Left colon (tissue), 2 donors: Measurements from ENCODE around the gene RTP2. TPM values are rescaled to one million over a fixed set of nuclear protein-coding genes. Genes with fewer than 3 reads are reported as not detected.
A peak's percentile ranks its signal among the peaks of the same experiment; 100 is the strongest.
"Not testable (repeated sequence)": the region's sequence is repeated elsewhere in the genome, so short reads cannot be mapped to it uniquely, and the experiment has no call there.

Source experiments
- ATAC-seq: fragments of 200-7000 bp; cut with Tn5 transposase; one replicate; pipeline ENCODE4 v1.9.1; 2020; ENCODE audit warnings: mild to moderate bottlenecking, moderate library complexity
- DNase-seq, 2 donors: peaks; one replicate each; pipeline ENCODE4 v3.0.0-alpha.2; 2020
- intact Hi-C, 2 donors: fragments of 100-400 bp; cut with DNase I in 1 of 2; cut with micrococcal nuclease in 1 of 2; formaldehyde crosslinking; loops; one replicate each; pipeline versions ENCODE4 v1.11.2 to v1.14.0; 2022; cut with DNase I, micrococcal nuclease
- total RNA-seq, 2 donors: library from RNA; stranded (reverse); fragmentation: NEBNext Ultra II Directional; extraction: Animal tissue kit (Norgen Biotek cat#: 25700); gene quantifications; one replicate each; pipeline ENCODE4 v1.2.1, GENCODE V29; 2021
- donor health status: DM: no; HTN: no; CAD: no.
- donor health status: DM: yes; HTN: yes; CAD: no.

Gene RTP2
- total RNA-seq, 2 donors from 2014 or later = not detected

DNA sequence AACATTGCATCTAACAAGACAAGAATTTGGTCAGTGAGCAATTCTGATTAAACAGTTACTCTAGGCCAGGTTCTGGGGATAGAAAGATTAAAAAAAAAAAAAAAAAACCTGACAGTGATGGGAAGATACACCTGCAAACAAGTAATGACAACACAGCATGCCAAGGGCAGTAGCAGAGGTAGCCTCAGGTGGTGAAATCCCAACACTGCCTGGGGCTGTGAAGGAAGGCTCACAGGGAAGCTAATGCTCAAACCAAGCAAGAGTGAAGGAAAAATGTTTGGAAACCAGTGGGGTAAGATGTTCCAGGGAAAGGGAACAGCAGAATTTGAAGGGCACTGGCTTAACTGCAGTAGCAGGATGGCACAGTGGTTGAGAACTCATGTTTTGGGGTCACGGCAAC lies 8.9 kb downstream of the RTP2 start:
- intact Hi-C loops = no loop called here
- ATAC-seq = no peak
- DNase-seq = no peak

DNA sequence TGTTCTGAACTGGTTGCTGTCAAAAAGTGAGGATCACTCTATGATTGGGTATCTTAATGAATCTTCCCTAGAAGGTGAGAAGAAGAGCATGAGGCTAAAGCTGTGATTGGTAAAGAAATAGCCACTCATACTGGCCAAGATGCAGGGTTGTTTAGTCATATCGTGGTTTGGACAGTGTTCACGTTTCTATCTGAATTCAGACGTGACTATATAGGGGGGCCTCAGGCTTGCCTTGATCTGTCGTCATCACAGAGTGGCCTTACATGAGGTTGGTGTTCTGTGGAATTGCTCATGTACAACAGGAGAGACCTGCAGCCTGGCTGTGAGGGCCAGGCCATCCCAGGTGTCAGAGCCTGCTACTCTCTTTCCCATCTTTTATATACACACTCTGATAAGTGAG lies 12.4 kb downstream of the RTP2 start:
- ATAC-seq = no peak
- intact Hi-C loops = no loop called here

DNA sequence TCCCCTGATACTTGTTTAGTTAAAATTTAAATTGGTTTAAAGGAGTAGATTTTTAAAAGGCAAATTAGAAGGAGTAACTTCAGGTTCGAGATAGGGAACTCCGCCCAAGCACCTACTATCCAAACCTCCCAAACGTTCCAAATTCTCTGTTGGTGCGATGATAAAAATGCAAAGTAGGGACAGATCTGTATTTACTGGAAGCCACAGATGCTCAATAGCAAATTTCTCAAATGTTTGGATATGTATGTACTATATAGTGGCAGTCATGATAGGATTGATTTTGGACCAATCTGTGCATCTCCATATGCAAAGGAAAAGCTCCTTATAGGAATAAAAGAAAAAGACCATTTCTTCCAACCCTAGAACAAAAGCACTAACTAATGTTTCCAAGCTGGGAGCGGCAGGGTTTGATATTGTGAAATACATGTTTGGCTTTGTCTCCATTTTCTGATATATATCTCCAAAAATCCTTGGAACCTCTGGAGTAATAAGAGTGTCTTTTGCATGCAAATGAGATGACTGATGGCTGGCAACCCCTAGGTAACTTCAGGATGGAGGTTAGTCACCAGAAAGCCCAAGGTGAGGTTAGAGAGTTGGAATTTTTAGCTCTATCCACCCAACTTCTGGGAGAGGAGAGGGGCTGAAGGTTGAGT lies 15.6 kb downstream of the RTP2 start:
- DNase-seq (no peak), ATAC-seq (no peak)
- intact Hi-C loops = no loop called here

More for the DNA sequence above, 12.4 kb downstream of the RTP2 start:
- DNase-seq = no peak

DNA sequence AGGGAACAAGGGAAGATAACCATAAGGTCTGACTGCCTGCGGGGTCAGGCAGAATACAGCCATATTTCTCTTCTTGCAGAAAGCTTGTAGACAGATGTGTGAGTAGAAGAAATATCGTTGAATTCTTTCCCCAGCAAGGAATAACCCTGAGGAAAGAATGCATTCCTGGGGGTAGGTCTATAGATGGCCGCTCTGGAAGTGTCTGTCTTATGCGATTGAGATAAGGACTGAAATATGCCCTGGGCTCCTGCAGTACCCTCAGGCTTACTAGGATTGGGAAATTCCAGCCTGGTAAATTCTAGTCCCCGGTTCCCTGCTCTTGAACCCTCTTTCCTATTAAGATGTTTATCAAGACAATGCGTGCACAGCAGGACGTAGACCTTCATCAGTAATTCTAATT lies 16.4 kb downstream of the RTP2 start:
- DNase-seq (no peak), ATAC-seq (no peak)
- intact Hi-C loops = no loop called here

DNA sequence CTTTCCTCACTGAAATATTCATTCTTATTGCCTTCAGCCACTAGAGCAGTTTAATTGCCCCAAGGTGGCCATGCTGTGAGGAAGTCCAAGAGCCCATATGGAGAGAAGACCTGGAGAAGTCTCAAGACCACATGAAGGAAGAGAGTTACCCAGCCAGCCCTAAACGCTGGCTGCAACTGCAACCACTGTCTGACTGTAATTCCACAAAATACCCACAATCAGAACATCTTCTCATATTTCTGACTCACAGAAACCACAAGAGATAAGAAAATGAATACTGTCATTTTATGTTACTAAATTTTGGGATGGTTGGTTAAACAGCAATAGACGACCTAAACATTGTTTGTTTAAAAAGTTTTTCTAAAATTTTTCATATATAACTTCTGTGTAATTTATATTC lies 17.5 kb downstream of the RTP2 start:
- ATAC-seq (no peak), DNase-seq (no peak)
- intact Hi-C loops = no loop called here

DNA sequence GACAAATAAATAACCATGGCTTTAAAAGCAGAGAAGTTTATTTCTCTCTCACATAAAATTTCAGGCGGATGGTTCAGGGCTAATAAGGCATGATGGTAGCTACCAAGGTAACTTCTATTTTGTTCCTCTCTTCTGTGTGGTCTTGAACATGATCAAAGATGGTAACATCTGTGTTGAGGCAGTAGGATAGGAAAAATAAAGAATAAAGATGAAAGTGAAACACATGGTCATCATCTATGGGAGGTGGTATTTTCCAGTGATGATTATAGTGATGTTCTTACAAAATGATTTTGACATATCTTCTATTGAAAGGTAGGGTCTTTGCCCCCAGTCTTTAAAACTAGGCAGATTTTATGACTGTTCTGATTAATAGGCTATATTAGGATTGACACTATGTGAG lies 17.9 kb downstream of the RTP2 start:
- no peak for ATAC-seq
- intact Hi-C loops = no loop called here
- DNase-seq = no peak

DNA sequence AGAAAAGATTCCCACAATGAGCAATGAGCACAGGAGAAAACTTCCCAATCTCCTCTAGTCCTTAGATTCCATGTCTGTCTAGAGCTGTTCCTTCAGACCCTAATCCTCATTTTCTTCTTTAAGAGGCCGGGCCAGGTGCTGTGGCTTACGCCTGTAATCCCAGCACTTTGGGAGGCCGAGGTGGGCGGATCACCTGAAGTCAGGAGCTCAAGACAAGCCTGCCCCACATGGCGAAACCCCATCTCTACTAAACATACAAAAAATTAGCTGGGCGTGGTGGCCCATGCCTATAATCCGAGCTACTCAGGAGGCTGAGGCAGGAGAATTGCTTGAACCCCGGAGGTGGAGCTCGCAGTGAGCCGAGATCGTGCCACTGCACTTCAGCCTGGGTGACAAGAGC lies 20.6 kb downstream of the RTP2 start:
- DNase-seq, intact Hi-C loops, ATAC-seq: not testable (repeated sequence)

DNA sequence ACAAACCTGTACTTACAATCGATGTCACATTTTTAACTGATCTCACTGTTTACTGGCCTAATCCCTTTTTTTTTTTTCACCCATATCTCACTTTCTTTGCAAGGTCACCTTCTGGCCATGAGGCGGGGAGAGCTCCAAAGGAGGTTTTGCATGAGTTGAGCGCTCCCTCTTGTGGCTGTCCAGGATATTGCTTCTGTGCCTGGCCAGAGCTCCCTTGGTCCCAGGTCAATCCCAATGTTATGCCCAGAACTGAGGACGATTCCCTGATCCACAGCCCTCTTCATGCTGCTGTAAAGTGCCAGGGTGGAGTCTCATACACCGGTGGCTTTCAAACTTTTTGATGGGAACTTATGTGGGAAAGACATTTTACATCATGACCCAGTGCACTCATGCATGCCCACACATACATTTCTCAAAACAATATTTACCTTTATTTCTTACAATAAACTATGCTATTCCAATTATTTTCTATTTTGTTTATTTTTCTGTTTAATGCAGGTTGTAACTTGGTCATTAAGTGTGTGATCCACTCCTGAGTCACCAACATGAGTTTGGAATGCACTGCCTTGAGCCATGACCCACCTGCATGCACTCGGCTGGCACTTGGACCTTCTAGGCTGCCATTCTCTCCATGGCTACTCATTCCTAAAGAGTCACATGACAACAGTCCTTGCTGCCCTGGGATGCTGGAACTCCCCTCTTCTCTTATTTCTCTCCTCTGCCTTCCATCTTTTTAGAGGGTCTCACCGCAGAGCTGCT lies 22.5 kb downstream of the RTP2 start:
- ATAC-seq = peak; percentile 95
- intact Hi-C loops = loop anchor here (2.0 to 10.0 kb wide), 3 partner anchors 358 to 455 kb away; no protein-coding TSS in a partner anchor
- peak; percentile 49 to 78 for DNase-seq

DNA sequence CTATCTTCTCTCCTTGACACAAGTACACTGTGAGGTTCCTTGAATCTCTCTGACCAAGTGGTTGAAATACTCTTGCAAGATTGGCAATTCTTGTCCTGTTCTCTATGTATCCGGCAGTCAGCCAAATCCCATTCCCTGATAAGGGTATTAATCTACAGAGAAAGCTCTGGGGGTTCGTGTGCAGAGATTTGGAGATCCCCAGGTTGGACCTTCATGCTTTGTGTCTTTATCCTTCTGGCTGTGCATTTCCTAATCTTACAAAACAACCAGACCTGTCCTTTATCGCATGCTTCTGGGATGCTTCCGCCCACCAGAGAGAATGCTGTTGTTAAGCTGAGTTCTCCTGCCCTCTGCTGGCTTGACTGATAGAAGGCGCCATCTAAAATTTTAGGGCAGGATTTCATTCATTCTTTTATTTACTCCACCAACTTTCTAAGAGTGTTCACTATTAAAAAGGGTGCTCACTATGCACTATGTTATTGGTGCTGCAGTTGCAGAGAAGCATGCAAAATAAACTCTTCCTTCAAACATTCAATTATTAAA lies 23.6 kb downstream of the RTP2 start:
- DNase-seq (peak in 1 of 2 donors; percentile 33), ATAC-seq (peak; percentile 73)
- intact Hi-C loops = loop anchor here (2.0 to 10.0 kb wide), 3 partner anchors 356 to 454 kb away; no protein-coding TSS in a partner anchor

DNA sequence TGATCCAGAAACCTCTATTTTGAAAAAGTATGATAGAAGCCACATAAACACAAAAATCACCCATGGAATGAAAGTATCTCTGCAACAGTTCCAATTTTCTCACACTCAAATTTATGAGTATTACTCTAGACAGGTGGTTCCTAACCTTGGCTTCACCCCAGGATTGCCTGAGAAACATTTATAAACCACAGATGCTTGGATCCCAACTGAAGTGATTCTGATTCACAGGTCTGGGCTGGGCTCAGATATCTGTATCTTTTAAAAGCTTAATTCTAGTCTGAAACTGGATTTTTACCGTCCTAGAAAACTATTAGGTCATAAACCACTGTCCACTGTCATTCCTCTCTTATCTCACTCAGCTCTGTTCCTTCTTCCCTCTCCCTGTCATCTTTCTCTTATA lies 24.8 kb downstream of the RTP2 start:
- DNase-seq = no peak
- intact Hi-C loops = loop anchor here (2.0 to 10.0 kb wide), 3 partner anchors 355 to 453 kb away; no protein-coding TSS in a partner anchor
- no peak for ATAC-seq

DNA sequence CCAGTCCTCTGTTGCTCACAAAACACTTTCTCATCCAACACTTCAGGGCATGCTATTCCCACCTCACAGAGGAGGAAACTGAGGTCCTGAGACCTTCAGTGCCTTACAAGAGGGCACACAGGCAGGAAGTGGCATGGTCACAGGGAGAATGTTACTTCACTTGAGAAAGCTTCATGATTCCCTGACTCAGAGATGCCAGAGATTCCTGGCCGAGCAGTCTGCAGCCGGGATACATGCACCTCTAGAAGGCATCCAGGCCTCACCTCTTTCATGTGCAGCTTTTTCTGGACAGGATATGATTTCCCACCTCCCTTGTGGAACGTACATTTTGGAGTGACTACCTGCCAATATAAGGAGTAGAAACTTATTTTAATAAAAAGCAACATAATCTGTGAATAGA lies 29.3 kb downstream of the RTP2 start:
- intact Hi-C loops = loop anchor here in 1 of 2 donors (10.0 kb wide), 1 partner anchor 448 kb away; no protein-coding TSS in a partner anchor
- DNase-seq (no peak), ATAC-seq (no peak)

DNA sequence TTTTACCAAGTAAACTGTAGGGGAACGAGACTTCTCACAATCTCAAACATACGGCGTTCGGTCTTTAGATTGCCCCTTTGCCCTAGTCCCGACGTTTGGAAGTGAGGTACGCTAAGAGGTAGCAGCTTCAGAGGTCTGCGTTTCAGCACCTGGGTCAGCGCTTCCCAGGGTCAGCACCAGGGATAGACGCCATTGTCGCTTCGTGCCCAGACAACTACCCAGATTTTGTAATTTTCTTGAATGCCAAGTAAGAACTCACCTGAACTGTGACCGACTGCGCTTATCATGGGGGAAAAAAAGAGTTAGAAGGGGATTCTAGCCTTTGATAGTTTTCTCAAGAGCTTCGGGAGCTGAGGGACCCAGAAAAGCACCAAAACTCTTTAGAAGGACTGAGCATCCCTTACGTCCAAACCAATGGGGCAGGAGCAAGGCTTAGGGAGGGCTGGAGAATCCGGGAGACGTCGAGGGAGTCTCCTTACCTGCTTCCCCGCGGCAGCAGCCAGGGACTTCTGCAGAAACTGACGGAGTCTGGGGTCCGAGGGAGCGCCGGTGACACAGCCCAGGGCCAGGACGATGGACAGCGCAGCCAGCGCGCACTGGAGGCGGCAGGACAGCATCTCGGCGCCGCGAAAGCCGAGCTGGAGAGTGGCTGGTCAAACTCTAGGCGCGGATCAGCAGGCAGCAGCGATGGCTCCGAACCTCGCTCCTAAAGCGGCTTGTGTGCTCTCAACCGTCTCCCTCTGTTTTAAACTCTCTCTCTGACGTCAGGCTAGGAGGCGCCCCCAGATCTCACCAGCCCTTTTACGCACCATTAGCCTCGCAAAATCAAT lies 32.5 kb downstream of the RTP2 start, which contains the start of gene SST:
Gene SST, minus strand, starts transcription at position 720 of the 830 bp plus-strand sequence. Its CDS starts 103 bp downstream, at position 617.
- ATAC-seq (no peak), DNase-seq (peak in 1 of 2 donors; percentile 10)
- intact Hi-C loops = loop anchor here in 1 of 2 donors (10.0 kb wide), 1 partner anchor 445 kb away; no protein-coding TSS in a partner anchor

DNA sequence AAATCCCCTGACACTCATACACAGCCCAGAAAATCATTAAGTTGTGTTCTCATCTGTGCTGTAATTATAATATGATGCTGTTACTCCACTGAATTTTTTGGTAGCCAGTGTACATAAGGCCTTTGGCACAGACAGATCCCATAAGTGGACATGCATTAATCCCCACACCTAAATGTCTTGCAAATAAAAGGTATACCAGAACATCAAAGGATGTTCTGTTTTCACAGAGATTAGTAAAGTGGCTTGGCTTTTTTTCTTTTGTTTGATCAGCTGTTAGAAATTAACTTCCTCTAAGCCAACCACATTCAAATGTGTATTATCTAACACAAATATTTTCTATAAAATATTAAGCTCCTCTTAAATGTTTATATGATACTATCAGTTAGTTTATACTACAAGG lies 34.8 kb downstream of the RTP2 start:
- DNase-seq = no peak
- no peak for ATAC-seq
- intact Hi-C loops = no loop called here

DNA sequence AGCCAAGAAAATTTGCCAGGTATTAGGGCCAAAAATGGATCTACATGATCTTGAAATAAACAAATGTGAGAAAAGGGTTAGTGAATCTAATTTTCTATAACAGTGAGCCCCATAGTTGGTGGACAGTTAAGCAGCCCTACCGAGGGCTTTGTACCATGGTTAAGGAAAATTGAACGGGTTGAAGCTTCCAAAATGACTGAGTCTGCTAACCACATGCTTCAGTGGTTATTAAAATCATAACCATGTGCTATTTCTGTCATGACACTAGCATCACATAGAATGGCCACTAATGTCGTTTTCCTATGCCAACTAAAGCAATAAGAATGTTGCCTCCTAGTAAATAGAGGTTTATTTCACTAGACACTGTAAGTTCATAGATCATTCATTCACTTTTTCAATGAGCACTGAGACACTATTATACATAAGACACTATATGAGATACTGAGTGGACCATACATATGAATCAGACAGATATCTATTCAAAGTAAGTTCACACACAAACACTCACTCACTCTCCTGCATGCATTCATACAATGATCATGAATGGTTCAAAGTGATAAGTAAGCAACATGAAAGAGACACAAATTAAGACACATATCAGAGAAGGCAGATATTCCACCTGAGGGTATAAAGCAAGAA lies 36.5 kb downstream of the RTP2 start:
- intact Hi-C loops = no loop called here
- ATAC-seq (no peak), DNase-seq (no peak)

DNA sequence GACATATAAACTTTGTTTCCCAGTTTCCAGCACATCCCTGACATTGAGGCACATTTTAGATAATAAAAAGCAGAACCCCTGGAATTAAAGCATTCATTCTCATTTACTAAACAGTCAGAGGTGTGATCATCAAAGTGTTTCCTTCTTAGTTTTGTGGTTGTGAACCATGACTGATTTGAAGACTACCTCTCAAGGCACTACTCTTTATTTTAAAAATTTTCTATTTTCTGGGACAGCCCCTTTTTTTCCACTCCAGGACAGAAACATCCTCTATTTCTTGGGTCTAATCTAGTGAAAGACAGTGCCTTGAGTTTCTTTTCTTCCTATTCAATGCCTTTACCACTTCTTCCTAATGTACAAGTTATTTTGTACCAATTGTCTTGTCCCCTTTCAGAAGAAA lies 37.3 kb downstream of the RTP2 start:
- intact Hi-C loops = no loop called here
- no peak for DNase-seq
- no peak for ATAC-seq

DNA sequence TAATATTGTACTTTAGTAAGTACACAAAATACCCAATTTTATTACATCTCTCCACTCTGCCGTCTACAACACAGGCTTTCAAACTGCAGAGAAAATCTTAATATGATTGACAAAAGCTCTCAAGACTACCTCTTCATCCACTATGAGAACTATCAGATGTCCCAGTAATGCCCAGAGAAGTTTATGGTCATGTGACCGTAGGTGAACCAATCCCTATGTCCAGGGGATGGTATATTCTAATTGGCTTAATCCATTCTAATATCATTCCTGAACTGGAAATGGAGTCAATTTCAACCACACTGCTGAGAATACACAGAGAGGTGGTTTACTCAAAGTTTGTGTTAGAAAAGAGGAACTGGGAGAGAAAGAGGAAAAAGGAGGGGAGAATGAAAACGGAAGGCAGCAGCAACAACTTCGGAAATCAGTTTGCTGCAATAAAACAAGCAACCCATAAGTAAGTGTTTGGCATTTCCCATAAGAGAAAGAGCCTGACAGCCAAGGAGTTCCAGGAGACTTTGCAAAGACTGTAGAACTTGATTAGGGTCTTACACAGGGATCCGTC lies 39.4 kb downstream of the RTP2 start:
- intact Hi-C loops = no loop called here
- DNase-seq (no peak), ATAC-seq (no peak)

DNA sequence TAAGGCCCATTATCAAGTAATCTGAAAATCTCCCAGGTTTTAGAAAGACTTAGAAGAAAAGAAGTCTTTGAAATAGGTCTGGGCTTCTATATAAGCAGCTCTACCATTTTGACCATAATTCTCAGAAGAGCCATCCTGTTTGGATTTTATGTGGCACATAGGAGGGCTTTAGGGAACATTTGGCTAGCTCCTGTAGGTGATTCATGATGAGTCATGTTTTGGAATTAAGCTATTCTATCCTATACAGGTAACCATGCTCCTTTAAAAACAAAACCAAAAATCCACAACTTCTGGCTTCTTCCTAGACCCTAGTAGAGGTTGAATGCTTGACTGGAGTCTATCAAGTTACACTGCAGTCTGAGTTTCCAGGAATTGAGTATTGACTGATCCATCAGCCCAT lies 41.1 kb downstream of the RTP2 start:
- intact Hi-C loops = no loop called here
- ATAC-seq (no peak), DNase-seq (no peak)

DNA sequence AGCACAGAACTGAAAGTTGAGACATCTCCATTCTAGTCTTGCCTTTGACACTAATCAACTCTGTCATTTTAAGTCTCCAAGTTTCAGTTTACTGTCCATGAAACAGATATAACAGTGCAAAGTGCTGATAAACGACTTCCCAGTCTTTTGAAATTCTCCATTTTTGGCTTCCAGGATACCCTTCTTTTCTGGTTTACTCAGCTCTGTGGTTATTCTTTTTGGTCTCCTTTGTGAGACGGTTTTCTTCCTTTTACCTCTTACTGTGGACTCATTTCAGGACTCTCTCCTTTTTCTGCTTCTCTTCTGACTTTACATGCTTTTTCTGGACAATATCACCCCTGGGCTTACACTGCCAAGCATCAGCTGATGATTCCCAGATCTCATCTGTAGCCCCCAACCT lies 51.1 kb downstream of the RTP2 start:
- ATAC-seq (no peak), DNase-seq (no peak)
- intact Hi-C loops = no loop called here
